HepG2 (cell line): ENCODE results near the gene TPSB2.

ENCODE experiments used
- FOXA1 ChIP-seq, 2 experiments: fragments of 450-650 bp in 1 of 2; sonication (generic) in 1 of 2; formaldehyde crosslinking in 1 of 2; IDR thresholded peaks; 2 replicates each; pipeline versions ENCODE4 v1.4.0 to v1.6.1; 2016 to 2020; ENCODE audit warnings: missing genetic modification reagents in 1 of 2
- KLF9 ChIP-seq: IDR thresholded peaks from 2 replicates; pipeline ENCODE4 v1.6.1; 2016; ENCODE audit warnings: low read depth
- POLR2AphosphoS5 ChIP-seq: IDR thresholded peaks from 2 replicates; pipeline ENCODE4 v1.6.1; 2012; ENCODE audit warnings: low read depth, low read length
- ZBTB8A ChIP-seq: sonication (generic); formaldehyde crosslinking; IDR thresholded peaks from 2 replicates; pipeline ENCODE4 v1.4.0; 2020; ENCODE audit warnings: mild to moderate bottlenecking, low read depth, missing genetic modification reagents, borderline replicate concordance
- ZFP36 ChIP-seq: fragments of 150-350 bp; IDR thresholded peaks from 2 replicates; pipeline ENCODE4 v1.6.1; 2018; ENCODE audit warnings: borderline replicate concordance, low read length, low read depth; ENCODE audit not compliant: partially characterized antibody
- TF ChIP-seq, protein P1 (sequence below): sonication (generic); formaldehyde crosslinking; IDR thresholded peaks from 2 replicates; pipeline ENCODE4 v1.4.0; 2020; ENCODE audit warnings: low read depth, mild to moderate bottlenecking, missing genetic modification reagents

- TF ChIP-seq KLF9 (no peak), ZBTB8A (CRISPR knock-in tag) (no peak), FOXA1 (IDR thresholded peaks at IDR 0.05) (no peak), FOXA1 (CRISPR knock-in tag; IDR thresholded peaks at IDR 0.05) (no peak), POLR2AphosphoS5 (no peak), ZFP36 (no peak)
- TF ChIP-seq, protein P1, sequence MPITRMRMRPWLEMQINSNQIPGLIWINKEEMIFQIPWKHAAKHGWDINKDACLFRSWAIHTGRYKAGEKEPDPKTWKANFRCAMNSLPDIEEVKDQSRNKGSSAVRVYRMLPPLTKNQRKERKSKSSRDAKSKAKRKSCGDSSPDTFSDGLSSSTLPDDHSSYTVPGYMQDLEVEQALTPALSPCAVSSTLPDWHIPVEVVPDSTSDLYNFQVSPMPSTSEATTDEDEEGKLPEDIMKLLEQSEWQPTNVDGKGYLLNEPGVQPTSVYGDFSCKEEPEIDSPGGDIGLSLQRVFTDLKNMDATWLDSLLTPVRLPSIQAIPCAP: no peak
Observed at GRCh38 chr16:1211451-1212268, 18.3 kb downstream of the TPSB2 start.
